GM21515 (cell line): ENCODE data around the gene ZNRD2.

Experiments
- ATAC-seq: cut with Tn5 transposase; IDR thresholded peaks from one replicate; pipeline ENCODE4 v1.9.1; 2021; ENCODE audit not compliant: unreplicated experiment

ZNRD2 gene

DNA sequence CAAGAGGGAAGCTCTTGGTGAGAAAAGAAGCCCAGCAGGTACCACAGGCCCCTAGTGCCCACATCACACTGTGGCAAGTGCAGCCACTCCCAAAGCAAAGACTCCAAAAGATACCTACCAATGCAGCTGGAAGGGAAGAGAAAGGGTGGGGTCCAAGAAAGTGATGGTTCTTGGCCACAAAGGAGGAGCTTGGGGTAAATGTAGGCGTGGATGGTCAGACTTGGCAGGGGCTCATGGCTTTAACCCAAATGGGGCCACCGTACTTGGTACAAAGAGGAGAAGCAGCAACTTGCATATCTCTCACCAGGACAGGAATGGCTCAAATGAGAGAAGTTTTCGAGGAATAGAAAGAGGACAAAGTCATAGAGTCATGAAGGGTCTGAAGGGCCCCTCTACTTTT is 39.0 kb downstream of the ZNRD2 start:
- ATAC-seq, result no peak

DNA sequence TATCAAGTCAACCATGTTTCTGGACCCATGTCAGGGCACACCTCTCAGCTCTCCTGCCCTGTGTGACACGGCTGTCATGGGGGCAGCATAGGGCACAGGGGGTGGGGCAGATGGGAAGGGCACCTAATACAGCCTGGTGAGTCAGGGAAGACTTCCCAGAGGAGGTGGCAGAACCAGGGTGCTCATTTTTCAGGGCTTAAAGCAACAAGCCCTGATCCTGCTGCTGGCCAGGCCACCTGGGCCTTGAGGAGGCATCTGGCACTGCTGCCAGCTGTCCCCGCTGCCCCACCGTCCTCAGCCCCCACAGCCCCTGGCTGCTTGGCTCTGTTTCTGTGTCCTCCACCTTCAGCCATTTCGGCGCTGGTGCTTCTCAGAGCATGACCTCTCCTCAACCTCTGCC is 39.4 kb downstream of the ZNRD2 start:
- no peak for ATAC-seq

DNA sequence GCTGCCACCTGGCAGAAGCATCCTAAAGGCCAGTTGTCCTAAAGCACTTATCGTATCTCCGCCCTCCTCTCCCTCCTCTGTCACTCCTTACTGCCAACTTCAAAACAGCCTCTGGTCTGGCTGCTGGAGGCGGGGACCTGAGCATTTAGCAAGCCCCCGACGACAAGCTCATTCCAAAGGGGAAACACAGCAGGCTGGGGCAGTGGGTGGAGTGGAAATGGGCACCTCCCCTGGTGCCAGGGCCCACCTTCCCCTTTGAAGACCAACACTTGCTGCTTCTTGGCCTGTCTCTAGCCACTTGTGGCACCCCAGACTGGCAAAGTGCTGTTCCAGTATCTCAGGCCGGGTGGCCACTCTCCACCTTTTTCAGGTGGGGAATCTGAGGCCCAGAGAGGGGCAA is 40.1 kb downstream of the ZNRD2 start:
- no peak for ATAC-seq

DNA sequence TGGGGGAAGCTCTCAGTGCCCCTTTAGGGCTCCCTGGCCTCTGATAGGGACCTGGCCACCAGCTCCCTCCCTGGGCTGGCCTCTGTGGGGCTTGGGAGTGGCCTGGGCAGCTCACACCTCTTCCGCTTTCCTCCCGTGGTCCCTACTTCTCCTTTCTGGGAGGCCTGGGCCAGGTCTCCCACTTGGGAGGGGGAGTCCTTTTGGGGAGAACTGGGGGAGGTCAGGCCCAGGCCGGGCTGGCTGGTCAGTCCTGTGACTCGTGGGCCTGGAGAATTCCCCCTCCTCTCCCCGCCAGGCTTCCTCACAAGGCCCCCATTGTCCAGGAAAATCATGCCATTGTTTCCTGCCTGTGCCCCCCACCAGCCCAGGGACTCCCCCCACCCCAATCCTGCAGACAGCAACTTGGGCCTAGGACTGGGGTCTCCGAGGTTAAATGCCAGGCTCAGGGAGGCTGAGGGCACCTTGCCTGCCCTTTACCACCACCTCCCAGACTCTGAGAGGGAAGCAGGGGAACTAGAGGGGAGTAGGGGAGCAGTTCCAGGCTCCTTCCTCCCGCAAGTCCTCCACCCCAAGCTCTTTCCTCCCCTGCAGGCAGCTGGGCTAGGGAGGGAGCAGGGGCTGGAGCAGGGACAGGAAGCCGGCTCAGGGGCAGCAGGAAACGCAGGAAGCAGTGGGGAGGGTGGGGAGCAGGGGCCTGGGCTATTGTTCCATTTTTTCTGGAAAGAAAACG is 40.9 kb downstream of the ZNRD2 start:
- ATAC-seq, result no peak

DNA sequence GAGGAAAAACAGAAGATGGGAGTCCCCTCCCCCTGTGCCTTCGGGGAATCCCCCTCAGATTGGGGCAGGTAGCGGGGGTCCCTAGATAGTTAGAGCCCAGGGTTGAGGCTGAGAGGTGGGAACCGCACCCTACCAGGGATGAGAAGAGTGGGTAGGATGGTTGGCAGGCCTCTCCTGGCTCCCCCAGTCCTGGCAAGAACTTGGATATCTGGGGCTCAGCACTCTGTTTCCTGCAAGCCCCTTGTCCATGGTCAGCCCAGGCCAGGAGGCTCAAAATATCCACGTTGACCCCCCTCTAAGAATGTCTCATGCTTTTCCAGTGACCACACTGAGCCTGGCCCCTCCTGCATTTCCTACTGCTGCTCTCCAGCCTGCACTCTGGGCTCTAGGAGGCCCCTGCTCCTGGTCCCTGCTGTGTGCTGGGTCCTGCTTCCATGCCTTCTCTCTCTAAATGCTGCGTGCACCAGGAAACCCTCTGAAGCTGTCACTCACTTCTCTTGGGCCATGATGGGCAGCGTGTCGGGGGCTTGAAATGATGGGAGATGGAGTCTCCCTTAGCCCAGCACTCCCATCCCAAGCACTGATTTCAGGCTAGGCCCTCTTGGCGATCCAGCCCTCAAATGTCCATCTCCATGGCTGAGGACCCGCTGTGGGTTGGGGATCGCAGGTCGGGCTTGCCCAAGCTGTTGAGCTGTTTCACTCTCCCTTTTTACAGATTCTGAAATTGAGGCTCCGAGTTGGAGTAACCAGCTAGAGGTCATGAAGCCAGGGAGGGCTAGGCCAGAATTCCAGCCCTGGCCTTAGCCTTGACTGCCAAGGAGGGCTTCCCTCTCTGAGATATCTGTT is 41.7 kb downstream of the ZNRD2 start:
- no peak for ATAC-seq

DNA sequence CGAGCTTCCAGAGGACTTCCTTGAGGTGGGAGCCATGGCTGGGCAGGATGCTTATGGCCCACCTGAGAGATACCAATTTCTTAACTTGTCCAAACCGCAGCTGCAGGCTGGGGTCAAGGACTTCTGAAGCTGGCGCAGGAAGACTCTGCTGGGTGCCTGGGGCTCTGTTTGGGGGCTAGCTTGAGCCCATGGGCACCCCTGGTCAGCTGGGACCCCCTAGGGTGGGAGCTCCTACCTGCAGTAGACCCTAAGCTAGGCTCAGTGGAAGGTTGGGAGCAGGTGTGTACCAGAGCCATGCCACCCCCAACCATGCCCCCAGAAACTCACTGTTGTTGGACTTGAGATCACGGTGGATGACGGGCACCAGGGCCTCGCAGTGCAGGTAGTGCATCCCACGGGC is 42.4 kb downstream of the ZNRD2 start:
- ATAC-seq, result no peak

DNA sequence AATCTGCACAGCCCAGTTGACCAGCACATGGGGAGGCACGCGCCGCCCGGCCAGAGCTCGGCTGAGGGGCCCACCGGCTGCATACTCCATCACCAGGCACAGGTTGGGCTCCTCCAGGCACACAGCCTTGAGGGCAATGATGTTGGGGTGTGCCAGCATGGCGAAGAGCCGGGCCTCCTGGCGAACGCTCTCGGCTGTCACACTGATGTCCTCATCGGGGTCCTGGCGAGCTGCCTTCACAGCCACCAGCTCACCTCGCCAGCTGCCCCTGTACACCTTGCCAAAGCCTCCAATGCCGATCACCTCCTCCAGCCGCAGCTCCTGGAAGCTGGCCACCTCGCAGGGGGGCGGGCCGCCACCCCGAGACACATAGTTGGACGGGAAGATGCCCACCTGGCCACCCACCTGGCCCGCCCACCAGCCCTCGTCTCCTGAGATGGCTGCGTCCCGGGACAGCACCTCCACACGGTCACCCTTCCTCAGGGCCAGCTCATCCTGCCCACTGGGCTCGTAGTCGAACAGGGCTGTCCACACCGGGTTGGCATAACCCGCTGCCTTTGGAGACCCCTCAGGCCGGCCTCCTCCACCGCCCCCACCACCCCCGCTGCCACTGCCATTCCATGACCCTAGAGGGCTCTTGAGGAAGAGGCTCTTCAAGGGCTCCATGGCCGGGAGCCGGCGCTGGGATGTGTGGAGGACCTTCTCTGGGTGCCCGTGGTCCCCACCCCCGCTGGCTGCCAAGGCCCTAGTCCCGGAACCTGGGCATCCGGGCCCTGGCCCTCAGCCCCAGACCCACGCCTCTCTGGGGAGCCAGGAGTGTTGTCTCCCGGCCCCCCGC is 43.0 kb downstream of the ZNRD2 start:
- ATAC-seq, result no peak

DNA sequence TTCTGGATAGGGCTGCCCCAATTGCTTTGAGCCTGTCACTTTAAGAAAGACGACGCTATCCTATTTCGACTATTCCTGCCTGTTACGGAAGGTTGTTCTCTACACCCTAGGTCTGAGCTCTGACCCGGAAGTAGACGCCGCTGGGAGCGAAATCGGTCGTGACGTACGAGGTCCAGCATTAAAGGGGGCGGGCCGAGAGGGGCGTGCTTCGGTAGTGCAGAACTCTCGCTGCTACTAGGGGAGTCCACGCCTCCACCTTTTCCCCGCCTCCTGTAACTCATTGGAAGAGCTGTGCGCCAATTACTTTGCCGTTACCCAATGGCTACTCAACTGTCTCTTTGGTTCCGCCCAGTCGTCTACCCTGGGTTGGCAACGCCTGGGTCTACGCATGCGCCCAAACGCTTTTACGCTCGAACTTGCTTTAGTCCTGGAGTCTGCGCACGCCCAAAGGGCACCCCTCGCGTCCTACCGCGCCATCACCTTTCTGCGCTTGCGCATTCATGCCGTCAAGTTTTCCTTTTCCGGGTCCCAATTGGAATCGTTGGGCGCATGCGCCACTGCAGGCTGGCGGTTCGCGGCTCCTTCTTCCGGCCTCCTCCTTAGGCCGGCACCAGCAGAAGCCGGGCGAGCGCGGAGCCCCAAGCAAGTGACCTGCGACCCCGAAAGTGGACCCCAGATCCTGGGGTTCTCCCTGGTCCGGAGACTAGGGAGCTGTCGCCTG is 45.1 kb downstream of the ZNRD2 start, which contains the start of gene PCNX3:
TSS of gene PCNX3 (plus strand) at position 548 of the 721 bp plus-strand sequence. CDS start 536 bp downstream, outside the sequence.
- ATAC-seq, result peak; percentile 74

DNA sequence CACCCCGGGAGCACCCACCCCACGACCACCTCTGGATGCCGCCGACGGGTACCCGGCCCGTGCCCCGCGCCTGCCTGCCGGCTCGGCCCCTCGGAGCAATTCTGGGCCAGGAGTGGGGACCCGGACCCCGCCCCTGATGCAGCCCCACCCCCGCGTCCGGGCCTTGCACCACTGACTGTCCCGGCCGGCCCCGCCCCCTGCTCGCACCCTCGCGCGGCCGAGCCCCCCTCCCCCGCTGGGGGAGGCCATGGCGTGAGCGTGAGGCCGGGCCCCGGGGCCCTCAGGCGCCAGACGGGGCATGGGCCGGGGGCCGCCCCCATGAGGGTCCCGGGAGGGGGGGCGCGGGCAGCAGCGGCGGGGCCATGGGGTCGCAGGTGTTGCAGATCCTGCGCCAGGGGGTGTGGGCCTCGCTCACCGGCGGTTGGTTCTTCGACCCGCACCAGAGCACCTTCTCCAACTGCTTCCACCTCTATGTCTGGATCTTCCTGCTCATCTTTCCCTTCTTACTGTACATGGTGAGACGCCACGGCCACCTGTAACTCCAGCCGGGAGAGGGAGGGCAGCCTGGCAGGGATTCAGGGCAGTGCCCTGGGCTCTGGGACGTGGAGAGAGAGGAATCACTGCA is 45.8 kb downstream of the ZNRD2 start:
- ATAC-seq, result peak; percentile 5

DNA sequence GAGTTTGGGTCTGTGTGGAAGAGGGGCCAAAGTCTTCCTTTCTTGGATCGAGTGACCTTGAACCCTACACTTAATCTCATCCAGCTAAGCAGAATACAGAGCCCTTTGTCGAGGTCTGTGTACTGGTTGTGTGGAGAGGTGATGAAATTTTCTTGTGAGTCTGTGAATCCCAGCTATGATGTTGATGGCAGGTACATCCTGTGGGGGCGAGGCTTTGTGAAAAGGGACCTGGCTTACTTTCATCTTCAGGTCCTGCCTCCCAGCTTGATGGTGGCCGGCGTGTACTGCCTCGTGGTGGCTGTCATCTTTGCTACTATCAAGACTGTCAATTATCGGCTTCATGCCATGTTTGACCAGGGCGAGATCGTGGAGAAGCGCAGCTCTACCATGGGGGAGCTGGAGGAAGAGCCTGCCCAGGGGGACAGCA is 46.3 kb downstream of the ZNRD2 start:
- no peak for ATAC-seq

DNA sequence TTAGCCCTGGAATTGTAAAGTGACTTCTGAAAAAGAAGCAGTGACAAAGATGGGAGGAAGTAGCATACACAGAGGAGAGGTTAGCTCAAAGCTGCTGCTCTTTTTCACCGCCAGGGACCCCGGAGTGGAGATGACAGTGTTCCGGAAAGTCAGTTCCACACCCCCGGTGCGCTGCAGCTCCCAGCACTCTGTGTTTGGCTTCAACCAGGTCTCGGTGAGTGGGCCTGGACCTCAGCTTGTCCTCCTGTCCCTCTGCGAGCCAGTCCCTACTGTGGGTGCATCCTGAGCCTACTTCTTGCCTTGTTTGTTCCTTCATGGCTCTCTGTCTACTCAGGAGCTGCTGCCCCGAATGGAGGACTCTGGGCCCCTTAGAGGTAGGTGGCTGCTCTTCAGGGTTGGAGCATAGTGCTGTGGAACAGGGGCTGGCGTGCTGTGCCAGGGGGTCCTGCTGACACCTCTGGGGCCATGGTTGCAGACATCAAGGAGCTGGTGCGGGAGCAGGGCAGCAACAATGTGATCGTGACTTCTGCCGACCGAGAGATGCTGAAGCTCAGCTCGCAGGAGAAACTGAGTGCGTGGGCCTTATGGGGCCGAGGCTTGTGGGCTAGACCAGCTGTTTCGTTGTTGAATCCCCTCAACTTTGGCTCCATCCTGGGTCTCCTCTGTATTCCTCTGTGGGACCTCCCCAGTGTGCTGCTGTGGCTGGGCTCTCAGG is 47.0 kb downstream of the ZNRD2 start:
- no peak for ATAC-seq

DNA sequence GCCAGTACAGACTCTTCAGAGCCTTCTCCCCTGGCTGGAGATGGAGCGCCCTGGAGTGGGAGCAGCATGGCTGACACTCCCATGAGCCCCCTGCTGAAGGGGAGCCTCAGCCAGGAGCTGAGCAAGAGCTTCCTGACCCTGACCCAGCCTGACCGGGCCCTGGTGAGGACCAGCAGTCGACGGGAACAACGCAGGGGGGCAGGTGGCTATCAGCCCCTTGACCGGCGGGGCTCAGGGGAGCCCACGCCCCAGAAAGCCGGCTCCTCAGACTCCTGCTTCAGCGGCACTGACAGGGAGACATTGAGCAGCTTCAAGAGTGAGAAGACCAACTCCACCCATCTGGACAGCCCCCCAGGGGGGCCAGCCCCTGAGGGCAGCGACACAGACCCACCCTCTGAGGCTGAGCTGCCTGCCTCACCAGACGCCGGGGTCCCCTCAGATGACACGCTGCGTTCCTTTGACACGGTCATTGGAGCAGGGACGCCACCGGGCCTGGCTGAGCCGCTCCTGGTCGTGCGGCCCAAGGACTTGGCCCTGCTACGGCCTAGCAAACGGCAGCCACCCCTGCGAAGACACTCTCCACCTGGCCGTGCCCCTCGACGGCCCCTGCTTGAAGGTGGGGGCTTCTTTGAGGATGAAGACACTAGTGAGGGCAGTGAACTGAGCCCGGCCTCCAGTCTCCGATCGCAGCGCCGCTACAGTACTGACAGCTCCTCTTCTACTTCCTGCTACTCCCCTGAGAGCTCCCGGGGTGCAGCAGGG is 47.9 kb downstream of the ZNRD2 start:
- no peak for ATAC-seq

DNA sequence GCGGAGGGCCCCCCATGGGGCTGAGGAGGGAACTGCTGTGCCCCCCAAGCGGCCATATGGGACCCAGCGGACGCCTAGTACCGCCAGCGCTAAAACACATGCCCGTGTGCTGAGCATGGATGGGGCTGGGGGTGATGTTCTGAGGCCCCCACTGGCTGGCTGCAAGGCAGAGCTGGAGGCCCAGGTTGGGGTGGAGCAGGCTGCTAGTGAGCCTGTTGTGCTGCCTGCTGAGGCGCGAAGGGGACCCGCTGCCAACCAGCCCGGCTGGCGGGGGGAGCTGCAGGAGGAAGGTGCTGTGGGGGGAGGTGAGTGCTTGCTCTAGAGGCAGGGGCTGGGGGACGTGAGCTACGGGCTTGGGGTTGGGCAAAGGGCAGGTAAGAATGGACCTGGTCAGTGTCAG is 48.5 kb downstream of the ZNRD2 start:
- no peak for ATAC-seq

DNA sequence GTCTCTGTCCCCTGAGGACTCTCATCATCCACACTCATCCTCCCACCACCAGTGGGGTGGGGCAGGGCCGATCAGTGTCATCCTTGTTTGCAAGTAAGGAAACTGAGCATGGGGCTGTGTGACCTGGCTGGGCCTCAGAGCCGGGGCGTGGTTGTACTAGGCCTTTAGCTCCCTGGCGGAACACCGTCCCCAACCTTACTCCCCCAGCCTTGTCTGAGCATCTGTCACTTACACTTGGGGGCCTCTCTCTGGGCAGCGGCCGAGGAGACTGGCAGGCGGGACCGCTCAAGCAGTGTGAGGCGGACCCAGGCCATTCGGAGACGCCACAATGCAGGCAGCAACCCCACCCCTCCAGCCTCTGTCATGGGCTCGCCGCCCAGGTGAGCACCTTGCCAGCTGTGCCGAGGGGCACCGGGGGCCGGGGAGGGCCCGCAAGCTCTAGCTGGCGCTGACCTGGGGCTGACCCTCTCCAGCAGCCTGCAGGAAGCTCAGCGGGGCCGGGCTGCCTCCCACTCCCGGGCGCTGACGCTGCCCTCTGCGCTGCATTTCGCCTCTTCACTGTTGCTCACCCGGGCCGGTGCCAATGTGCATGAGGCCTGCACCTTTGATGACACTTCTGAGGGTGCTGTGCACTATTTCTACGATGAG is 49.1 kb downstream of the ZNRD2 start:
- ATAC-seq, result no peak

DNA sequence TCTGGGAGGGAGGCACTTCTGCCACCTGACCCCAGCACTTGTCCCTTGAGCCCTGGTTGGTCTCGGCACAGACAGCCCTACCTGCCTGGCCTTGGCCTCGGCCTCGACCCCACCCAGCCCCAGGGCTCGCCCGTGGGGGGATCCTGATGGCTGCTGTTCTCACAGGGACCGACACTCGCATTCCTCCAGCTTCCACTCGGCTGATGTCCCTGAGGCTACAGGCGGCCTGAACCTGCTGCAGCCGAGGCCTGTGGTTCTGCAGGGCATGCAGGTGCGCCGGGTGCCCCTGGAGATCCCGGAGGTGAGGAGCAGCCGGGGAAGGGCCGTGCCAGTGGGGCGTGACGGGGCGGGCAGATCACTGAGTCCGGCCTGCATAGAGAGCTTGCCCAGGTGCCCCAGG is 50.4 kb downstream of the ZNRD2 start:
- ATAC-seq, result no peak

DNA sequence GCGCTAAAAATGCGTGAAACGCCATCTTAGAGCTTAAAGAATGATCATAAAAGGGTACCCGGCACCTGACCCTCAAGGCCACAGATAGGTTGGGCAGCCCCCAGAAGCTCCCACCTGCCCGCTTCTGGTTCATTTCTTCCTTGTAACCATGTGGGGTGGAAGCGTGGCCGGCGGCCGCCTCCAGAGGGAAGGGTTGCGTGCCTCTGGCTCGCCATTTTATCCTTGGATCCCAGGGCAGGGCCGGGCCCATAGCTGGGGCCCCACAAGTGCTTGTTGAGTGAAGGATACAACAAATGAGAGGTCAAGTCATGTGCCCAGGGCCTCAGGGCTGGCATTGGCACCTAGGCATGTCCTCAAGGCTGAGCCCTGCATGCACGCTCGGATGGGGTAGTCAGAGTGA is 51.2 kb downstream of the ZNRD2 start:
- ATAC-seq, result no peak
